Right ventricle myocardium superior (tissue), 1 donor: ENCODE measurements around the gene S100A8. TPM values are rescaled to one million over a fixed set of nuclear protein-coding genes. Genes with fewer than 3 reads are reported as not detected.
"Not testable (repeated sequence)": the region's sequence is repeated elsewhere in the genome, so short reads cannot be mapped to it uniquely, and the experiment has no call there.

Source experiments
- ATAC-seq: fragments of 200-7000 bp; cut with Tn5 transposase; one replicate; pipeline ENCODE4 v1.9.1; 2020; ENCODE audit warnings: mild to moderate bottlenecking; ENCODE audit not compliant: poor library complexity
- DNase-seq: peaks from one replicate; pipeline ENCODE4 v3.0.0-alpha.2; 2020
- intact Hi-C: fragments of 100-400 bp; cut with DNase I; formaldehyde crosslinking; loops from one replicate; pipeline ENCODE4 v1.11.2; 2022
- total RNA-seq: library from RNA; stranded (reverse); fragmentation: NEBNext Ultra II Directional; extraction: Animal tissue kit (Norgen Biotek cat#: 25700); gene quantifications from one replicate; pipeline ENCODE4 v1.2.1, GENCODE V29; 2021
- donor health status: DM: no; HTN: yes; CAD: no; lungs with severe emphysema.

The S100A8 gene
- total RNA-seq, 1 donor from 2014 or later = 42.5 TPM

DNA sequence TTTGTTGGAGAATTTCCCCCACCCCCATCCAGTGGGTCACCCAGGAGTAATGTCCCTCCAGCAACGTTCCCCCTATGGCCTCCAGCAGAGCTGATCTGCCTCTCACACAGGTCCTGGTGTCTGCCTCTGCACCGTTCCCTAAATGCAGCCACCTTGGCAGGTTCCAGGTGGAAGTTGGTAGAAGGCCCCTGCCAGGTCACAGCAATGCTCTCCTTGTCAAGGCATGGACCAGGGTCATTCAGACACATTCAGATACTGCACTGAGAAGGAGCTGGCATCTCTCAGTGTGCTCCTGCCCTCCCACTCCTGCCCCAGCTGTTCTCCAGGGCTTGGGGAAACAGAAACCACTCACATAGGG is 28.5 kb upstream of the S100A8 start:
- ATAC-seq, DNase-seq, intact Hi-C loops: not testable (repeated sequence)

DNA sequence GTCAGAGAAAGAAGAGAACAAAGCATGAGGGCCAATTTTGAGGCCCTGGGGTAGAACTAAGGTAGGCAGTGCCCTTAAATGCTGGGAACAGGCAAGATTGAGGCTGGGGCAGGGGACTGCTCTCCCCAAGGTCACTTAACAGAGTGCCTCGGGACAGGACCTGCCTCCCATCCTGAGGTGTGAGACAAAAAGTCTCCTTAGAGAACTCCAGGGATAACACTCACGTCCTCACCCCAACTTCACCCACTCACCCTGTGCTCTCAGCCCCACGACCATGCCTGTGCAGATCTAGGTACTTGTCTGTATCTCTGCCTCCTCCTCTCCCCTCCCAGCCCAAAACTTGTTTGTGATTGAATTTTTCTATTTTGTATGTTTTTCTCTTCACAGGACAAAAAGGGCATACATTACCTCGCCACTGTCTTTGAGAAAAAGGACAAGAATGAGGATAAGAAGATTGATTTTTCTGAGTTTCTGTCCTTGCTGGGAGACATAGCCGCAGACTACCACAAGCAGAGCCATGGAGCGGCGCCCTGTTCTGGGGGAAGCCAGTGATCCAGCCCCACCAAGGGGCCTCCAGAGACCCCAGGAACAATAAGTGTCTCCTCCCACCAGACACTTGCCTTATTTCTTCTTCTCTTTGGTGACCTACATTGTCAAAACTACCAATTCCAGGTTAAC is 28.0 kb upstream of the S100A8 start:
- ATAC-seq = not testable (repeated sequence)

DNA sequence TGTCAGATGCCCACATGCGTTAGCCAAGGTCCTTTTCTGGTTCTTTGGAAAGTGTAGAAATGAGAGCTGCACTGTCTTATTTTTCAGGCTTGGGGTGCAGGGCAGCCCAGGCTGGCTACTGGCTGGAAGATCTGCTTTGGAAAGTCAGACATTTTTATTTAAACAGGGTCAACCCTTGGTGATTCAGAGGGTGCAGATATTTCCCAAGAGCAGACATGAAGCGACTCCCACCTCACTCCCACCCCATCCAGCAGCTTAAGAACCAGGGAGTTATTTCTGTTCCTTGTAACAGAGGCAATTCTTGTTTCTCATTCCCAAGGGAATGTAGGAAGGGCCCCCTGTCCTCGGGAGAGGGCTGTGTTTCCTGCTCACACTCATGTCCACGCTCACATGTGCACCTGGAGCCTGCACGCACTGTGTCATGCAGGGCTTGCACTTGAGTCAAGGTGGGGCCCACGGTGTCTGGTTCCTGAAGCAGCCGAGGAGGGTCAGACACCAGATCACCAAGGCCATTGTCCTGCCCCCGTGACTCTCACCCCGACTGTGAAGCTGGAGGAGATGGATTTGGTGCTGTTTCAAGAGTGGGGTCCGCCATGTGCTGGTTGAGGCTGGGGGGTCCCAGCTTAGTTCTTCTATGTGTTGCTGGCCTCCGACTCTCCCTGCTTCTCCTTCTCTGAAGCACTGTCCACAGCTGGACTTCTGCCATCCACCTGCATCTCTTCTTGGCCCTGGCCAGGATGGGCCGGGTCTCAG is 26.4 kb upstream of the S100A8 start:
- ATAC-seq (no peak), DNase-seq (no peak)
- intact Hi-C loops = no loop called here

More for the DNA sequence above, 28.0 kb upstream of the S100A8 start:
- intact Hi-C loops, DNase-seq: not testable (repeated sequence)

DNA sequence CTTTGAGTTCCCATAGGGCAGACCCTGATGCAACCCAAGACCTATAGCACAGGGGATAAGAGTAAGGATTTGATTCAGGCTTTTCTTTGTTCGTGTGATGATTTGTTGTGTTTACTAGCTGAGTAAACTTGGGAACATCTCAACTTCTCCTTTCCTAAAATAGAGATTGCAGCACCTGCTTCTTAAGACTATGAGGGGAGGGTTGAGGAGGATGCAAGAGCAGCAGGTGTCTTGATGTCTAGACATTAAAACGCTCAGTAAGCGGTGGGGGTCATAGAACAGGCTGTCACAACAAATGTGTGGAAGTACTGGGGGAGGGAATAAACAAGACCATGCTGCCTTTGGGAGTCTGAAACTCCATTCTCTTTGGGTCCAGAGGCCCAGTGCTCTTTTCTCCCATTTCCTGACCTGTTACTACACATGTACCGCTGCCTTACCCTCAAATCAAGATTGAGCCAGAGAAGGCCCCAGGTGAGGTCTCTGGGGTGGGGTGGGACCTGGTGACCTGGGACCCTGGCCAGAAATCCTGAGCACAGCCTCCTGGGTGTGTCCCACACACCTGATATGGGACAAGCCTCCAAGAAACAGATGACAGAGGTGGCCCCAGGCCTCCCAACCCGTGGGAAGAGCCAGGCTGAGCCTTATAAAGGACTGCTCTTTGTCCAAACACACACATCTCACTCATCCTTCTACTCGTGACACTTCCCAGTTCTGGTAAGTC is 25.1 kb upstream of the S100A8 start, which contains the start of gene S100A7A:
S100A7A (plus strand) TSS at position 671 of the 721 bp plus-strand sequence. CDS start 1,563 bp downstream, outside the sequence.
- DNase-seq (no peak), ATAC-seq (no peak)
- intact Hi-C loops = no loop called here

DNA sequence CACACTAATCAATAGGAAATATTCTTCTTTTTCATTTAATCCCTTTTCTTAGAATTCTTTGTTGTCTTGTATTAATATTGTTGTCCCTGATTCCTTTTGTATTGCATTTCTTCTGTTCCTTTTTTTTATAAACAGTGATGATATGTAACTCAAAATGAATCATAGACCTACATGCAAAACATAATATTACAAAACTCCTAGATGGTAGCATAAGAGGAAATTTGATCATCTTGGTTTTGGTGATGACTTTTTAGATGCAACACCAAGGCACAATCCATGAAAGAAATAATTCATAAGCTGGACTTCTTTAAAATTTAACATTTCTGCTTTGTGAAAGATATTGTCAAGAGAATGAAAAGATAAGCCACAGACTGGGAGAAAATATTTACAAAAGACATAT is 23.1 kb upstream of the S100A8 start:
- intact Hi-C loops, DNase-seq, ATAC-seq: not testable (repeated sequence)

DNA sequence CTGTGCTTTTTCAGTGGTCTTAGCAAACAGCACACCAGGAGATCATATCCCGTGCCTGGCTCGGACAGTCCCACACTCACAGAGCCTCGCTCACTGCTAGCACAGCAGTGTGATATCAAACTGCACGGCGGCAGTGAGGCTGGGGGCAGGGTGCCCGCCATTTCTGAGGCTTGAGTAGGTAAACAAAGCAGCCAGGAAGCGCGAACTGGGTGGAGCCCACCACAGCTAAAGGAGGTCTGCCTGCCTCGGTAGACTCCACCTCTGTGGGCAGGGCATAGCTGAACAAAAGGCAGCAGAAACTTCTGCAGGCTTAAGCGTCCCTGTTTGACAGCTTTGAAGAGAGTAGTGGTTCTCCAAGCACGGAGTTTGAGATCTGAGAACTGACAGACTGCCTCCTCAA is 16.4 kb upstream of the S100A8 start:
- DNase-seq, intact Hi-C loops, ATAC-seq: not testable (repeated sequence)

DNA sequence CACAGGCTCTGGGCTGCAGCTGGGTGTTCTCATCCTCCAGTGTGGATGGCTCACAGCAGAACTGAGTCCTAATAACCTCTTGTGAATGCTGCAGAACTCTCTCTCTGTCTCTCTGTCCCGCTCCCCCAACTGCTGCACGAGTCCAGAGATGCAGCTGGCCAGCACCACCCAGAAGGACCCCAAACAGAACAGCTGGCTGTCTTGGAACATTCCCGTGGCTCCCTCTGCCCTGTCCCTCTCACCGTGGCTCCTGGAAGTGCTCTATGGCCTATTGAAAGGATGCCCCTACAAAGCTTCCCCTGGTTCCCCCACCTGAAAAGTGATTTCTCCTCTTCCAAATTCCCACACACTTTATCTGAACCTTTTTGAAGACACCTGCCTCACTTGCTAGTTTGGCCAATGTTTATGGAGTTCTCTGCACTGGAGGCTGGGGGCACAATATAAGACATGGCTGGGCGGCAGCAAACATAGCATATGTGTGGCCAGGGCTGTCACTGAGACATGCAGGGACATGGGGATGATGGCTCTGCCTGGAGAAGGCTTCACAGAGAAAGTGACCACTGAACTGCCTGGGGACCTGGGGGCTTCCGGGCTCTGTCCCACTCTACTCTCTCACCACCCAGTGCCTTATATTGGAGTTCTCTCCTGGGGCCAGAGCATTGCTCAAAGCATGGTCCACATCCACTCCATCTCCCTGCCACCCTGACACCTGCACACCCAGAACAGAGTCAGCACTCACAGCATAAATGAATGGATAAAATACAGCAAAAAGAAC is 15.1 kb upstream of the S100A8 start:
- intact Hi-C loops, ATAC-seq, DNase-seq: not testable (repeated sequence)

DNA sequence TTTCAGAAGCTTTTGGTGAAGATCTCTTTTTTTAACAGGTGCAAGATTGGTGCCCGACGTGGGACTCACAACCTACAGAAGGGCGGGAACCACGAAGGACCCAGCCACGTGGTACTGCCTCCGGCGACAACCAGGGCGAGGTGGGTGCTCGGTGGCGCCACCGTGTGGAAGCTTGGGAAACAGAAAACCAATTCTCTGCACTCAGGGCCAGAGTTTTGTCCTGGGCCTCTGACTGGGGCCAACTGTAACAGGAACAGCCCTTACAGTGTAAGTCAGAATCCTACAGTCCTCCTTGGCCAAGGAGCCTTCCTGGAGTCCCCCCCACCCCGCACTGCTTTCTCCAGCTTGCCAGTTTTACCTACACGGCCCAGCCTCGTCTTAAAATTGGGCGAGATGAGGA is 13.9 kb upstream of the S100A8 start:
- intact Hi-C loops = no loop called here
- ATAC-seq = peak; percentile 60
- DNase-seq = peak; percentile 74

DNA sequence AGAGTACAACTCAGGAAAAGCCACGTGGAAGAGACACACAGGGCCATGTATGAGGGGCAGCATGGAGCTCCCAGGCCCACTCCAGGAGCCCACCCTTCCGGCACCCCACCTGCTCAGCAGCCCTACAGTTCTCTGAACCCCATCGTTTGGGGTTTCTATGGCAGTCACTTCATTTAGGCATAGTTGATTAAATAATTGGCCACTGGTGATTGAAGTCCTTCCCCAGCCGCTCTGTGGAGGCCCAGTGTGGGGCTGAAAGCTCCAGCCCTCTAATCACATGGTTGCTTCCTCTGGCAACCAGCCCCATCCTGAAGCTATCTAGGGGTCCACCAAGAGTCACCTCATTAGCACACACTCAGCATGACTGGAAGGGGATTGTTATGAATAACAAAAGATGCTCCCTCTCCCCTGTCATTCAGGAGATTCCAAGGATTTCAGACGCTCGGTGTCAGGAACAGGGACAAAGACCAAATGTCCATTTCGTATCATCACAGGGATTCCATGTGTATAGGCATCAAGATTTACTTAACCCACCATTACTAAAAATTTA is 13.3 kb upstream of the S100A8 start:
- no peak for DNase-seq
- intact Hi-C loops = no loop called here
- ATAC-seq = no peak

DNA sequence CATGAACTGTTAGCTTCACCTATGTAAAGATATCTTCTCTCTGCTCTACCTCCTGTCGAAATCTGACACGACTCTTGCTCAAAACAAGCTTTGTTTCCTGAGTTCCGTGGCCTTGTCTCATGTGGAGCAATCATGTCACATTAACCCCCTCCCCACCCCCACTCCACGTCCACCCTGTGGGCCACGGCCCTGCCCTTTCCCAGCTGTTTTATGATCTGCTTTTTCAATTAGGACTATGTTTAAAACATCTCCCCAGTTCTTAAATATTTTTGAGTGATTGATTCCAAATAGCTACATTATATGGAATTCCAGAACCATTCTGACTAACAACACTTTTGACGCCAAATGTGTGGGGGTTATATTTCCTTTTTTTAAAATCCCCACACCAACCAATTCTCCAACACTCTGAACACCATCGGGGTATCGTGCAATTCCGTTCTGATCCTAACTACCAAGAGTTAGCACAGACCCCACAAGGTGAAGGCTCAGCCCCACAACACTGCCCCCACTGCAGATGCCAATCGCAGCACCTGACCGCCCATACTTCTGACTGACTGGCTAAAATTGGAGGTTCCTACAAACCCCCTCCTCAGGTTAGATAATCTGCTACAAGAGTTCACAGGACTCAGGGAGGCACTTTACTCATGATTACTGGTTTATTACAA is 12.7 kb upstream of the S100A8 start:
- intact Hi-C loops = no loop called here
- ATAC-seq = no peak

DNA sequence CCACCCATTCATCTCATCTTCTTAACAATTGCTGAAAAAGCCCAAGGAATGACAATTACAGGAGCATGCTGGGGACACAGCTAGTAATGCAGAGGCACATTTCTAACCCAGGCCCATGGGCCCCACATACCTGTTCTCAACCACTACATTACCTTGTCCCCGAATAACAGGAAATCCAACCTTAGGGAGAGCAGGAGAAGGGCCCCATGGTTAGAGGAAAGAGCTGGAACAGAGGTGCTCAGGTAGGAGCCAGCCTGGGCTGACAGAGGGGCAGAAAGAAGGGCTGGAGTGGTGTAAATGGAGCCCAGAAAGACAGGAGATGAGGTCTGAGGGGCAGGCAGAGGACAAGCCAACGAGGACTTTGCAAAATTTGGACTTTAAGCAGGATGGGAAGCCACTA is 11.4 kb upstream of the S100A8 start:
- no peak for ATAC-seq
- no peak for DNase-seq
- intact Hi-C loops = no loop called here

More for the DNA sequence above, 12.7 kb upstream of the S100A8 start:
- no peak for DNase-seq

DNA sequence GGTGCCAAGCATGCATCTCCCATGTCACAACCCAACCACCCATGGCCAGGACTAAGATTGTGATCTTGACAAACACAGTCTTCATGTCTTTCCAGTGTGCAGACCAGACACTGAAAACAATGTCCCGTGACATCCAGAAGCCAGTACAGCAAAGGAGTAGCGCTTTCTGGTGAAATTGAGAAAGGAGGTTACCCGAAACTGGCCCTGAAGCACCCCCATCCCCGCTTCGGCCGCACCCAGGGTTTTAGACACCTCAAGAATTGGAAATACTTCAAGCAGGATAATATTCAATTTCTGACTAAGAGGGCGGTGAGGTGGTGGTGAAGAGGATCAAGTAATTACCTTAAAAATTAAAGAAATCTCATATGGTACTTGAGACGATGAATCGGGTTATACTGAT is 10.6 kb upstream of the S100A8 start:
- intact Hi-C loops = no loop called here
- ATAC-seq (no peak), DNase-seq (no peak)

DNA sequence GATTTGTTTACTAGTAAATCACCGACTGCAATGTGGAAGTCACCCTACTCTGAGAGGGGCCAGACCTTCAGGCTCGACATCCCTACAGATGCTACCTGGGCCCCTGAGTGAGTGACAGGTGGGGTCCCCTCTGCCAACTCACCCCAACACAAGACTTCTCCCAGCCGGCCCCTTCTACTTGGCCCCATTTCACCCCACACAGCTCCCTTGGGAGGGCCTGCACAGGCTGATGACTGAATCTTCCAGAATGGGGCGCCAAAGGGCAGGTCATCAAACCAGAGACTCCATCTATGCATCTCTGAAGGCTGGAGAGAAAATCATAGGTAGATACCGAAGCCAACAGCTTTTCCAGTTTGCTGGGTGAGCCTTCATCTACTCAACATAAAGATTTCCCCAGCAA is 9.4 kb upstream of the S100A8 start:
- ATAC-seq (no peak), DNase-seq (no peak)
- intact Hi-C loops = no loop called here

DNA sequence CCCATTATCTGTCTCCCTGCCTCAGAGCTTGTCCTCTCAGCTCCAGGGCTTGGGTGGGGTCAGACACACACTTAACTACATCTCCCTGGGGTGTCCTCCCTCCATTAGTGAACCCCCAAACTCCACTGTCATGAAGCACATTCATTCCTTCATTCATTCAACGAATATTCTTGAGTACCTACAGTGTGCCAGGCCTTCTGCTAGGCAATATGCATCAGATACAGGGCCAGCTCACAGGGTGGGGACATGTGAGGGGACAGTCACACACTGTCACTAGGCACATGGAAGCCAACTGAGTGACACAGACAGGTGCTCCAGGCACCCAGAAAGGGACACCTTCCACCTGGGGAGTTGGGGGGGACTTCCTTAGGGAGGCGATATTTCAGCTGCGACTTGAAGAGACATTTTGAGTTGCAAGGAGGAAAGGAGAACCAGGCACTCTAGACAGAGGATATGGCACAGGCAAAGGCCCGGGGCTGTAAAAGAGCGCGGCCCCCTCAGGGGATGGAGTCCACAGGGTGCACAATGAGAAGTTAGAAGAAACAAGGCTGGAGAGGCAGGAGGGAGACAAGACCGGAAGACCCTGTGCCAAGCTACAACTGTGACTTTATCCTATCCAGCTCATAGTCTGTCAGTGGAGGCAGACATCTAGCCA is 8.7 kb upstream of the S100A8 start:
- intact Hi-C loops = no loop called here
- DNase-seq = no peak
- no peak for ATAC-seq

DNA sequence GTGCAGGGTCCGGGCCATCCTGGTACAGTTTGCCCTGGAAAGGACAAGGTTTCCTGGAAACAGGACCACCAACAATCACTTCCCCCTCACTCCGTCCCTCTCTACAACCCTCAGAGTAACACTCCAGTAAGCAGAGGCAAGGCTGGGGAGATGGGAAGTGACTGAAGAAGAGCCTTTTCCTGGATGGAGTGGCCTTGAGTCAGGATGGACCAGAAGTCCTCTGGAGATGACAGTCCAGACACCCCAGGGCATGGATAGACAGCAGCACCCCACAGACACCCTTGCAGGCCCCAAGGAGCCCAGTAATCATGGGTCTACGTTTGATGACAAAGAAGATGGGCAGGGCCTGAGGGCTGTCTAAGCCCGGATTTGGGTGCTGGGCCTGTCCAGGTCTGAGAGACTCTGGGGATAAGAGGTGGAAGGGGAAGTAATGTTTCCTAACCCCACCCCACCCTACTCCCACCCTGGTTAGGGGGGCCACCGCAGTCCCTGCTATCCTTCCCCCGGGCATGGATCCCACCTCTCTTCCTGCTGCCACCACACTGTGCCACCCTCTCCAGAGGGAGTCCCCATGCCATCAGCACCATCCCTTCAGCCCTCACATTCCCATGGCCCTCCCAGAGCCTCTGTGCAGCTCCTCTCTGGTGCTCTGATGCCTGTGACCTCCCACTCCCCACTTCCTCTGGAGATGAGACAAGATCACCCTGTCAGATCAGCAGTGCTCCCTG is 7.2 kb upstream of the S100A8 start:
- DNase-seq = no peak
- intact Hi-C loops = no loop called here
- ATAC-seq = no peak

DNA sequence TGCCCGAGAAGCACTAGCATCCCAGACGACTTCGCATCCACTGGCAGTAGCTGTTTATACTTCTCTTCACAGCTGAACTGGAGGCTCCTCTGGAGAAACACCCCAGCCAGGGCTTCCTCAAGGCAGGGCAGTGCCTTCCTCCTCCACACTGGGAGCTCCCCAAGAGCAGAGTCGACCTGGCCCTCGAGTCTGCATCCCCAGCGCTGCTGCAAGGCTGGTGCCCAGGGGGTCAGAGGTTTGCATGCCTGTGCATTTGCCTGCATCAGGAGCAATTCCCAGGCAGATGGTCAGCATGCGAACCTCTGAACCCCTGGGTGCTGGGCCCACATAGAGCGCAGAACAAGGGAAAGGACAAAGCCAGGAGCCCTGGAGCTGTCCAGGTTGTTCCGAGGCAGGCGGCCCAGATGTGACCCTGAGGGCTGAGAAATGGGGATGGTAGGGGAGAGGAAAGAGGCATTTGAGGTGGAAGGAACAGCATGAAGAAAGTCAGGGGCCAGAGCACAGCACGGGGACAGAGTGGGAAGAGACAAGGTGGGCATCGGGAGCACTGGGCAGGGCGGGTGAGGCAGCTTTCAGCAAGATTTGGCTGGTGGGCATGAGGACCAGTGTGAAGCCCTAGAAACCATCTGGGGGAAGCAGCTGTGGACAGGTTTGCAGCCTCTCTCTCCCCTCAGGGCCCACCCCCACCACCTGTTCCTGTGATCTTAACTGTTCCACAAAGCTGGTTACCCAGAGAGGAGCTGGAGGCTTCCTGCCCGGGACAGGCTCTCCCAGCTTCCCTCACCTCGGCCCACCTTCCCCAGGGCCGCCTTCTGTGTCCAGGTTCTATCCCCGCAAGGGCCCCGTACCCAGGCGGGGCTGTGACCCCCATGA is 6.4 kb upstream of the S100A8 start:
- ATAC-seq (no peak), DNase-seq (no peak)
- intact Hi-C loops = no loop called here
